ENCODE results near the gene C4orf50.

The C4orf50 gene

DNA sequence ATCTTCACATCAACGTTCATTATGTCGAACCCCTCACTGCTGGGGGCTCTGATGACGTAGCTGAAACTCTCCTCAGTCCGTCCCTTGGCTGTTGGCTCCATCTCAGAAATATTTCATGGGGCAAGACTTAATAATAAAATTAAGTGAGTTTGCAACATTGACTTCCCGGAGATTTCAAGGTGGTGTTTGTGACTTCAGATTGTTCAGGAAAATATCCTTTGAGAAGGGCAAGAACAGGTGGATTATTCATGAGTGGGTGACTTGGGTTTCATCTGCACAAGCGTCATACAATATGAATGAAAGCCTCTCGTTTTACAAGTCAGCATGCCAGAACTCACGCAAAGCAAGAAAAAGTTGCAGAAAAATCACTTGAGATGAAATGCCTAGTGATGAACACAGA, at the start of gene C4orf50:
C4orf50 (minus strand) TSS at position 101 of the 400 bp plus-strand sequence.
- no peak for DNase-seq

DNA sequence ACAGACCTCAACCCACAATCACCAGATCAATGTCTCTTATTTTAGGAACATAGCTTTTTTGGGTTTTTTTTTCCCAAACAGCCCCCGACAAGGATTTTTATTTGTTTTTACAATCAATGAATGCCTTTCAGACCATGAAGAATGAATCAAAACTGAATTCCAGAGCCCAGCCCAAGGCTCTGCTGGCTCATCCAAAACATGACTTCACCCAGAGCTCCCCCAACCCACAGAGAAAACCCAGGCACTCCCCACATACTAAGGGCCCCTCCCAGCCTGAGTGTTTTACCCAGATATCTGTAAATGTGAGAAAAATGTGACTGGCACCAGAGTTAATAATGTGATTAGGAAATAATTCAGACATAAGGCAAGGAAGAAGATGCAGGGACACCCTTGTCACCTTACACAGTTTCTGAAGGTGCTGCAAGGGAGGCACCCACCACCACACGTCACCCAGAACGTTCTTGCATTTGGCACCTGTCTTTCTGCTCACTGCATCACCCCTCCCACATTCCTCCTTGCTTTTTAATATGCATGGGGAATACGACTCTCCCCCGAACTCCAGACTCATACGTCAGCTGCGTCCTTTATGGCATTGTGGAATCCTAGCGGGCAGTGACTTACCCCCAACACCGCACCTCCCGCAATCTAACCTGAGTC, 47.8 kb upstream of the C4orf50 start:
- DNase-seq = no peak

DNA sequence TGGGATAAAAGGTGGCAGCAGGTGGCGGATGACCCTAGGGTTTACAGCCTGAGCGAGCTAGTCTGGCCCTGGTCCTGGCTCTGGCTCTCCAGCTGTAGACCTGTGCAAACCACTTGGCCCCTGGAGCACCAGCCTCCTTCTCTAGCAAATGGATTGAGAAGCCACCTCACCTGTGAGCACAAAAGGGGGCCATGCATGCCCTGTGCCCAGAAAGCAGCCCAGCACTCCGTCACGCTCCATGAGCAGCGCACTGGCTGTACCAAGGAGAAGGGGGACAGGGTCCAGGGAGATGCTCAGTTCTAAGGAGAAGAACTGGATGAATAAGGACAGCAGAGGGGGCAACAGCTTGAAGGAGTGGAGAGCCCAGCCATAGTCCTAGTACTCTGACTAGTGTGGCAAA, 46.9 kb upstream of the C4orf50 start:
- no peak for DNase-seq

DNA sequence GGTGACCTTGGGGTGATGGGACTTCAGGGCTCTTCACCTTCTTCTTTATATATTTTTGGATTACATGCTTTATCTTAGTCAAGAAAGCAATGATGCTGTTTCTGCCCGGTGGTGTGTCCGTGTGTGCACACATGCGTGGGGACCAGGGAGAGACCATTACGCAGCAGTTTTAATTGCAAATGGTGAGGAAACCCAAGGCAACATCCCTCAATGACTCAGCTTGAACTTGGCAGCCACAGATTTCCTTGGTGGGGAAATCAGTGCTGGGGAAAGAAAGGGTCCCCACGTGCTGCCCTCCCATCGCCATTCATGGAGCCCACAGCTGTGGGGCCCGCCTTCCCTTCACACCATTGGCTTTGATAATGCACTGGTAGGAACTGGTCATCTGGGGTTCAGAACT, 46.2 kb upstream of the C4orf50 start:
- no peak for DNase-seq

DNA sequence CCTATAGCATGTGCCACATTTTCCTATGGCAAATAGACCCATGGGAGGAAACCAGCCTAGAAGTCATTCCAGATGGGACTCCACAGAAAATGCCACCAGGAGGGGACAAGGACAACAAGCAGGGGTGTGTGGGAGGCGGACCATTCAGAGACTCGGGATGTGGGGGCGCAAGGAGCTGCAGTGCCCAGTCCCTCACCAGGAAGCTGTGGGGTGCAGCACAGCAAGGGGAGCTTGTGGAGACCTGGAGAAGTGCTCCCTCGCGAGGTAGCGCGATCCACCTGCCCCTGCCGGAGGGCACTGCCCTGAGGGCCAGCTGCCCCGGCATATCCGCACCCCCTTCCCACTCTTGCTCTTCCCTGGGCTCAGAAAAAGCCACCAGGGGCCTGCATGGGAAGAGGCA, 45.5 kb upstream of the C4orf50 start:
- DNase-seq = no peak

DNA sequence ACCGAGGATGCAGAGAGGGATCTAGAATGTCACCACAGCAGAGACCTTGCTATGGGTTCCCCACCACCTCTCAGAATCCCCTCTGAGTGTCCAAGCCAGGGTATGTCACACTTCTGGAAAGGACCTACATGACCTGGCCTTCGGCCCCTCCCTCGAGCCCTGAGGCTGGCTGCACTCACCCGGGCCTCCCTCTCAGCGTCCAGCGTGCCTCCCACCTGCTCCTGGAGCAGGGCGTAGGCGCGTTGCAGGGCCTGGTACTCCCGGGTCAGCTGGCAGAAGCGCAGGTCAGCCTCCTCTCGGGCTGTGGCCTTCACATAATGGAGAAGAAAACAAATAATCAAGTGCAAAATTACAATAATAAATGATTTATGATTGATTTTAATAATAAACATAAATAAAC, 43.9 kb upstream of the C4orf50 start:
- no peak for DNase-seq

DNA sequence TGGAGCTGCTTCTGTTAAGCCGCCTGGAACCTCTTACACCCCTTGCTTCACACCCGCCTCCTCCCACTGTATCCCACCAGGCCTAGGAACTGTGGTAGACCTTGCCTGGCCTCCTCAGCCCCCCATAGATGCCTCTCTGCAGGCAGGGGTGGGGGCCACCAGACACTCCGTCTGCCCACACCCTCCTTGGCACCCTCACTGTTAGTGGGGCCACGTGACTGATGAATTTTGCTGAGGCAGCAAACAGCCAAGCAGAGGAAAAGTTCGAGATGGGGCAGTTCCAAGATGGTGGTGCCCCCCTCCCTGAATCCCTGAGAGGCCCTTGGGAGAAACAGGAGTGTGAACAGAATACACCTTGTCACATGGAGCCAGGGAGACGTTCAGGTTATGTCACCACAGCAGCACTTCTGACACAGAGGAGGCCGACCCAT, 41.2 kb upstream of the C4orf50 start:
- no peak for DNase-seq

DNA sequence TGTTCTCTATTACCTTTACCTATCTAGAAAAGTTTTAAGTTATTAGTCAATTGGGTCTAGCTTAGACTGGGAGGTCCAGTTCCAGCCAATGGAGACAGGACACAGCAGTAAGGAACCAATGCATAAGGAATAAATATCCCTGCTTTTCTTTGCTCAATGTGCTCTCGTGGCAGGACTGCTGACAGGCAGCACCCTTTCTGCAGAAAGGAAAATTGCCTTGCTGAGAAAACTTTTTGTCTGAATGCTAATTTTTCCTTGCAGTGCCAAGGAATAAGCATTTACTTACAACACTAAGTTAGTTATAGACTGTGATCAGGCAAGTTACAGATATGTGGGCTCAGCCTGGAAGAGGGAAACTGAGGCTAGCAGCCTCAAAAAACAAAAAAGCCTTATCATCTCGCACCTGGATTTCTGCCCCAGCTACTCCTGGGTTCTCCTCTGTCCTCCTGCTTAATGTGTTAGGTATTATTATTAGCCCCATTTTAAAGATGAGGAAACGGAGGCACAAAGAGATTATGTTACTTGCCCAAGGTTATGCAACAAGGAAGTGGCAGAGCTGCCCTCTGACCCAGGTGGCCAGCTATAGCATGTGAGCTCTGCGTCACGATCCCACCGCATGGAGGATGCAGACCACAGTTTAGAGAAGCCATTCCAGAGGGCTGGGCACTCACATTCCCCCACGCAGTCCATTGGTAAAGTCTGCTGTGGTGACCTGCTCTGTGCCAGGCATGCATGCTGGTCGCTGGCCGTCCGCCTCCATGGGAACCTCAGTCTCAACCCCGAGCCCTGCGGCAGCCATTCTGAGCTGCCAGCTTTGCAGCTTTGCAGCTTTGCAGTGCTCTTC, 40.5 kb upstream of the C4orf50 start:
- no peak for DNase-seq

DNA sequence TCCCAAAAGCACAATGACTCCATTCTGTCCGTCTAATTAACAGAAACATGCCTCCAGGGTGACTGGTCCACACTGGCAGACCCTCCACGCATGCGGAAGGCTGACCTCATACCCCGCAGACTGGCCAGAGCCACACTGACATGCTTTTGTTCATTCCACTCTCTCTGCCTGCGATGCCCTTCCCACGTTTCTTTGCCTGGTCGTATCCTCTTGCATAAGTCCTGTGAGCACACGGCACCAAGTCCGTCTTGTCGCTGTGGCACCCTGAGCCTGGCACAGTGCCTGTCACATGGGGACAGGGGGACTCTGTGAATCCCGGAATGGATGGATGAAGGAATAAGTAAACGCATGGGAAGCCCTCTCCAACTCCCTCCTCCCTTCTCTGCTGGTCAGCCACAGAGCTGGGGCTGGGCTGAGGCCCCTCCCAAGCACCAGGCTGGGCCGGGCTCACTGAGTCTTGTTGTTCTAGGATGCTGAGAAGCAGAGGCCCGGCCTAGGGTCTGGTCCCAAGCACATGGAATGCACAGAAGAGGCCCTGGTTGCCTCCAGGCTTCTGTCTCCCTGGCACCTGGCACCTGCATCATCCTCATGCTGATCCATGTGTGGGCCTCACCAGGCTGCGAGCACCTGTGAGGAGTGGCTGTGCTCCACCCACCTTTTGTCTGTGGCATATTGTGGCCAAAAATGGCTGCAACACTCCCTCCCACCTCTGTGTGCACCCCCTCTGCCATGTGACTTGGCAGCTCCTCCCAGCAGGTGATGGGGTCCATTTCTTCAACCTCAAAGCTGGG, 38.9 kb upstream of the C4orf50 start:
- DNase-seq = no peak

DNA sequence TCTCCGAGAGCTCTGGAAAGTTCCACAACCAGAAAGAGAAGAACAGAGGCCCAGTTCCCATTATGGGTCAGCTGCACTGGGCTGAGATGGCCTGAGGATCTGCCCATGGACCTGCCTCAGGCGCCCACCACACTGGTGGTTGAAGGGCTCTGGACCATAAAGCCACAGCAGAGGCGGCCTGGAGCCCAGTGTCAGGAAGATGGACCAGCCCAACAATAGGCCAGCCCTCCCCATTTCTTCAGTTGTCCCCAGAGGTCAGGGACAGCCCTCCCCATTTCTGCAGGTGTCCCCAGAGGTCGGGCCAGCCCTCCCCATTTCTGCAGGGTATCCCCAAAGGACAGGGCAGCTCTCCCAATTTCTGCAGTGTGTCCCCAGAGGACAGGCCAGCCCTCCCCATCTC, 37.2 kb upstream of the C4orf50 start:
- no peak for DNase-seq

DNA sequence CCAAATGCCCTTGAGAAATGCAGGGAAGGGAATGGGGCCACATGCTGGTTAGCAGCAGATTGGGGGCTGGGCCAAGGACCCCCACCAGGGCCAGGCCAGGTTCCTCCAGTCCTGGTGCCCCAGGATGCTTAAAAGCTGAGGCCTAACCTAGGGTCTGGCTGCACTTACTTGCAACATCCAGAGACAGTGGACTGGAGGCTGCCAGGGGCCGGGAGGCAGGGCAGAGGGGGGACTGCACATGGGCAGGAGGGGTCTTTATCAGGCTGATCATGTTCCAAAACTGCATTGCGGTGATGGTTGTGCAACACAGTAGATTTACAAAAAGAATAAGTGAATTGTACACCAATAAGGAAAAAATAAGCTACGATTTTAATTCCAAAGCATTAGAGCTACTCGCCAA, 36.8 kb upstream of the C4orf50 start:
- DNase-seq = no peak

DNA sequence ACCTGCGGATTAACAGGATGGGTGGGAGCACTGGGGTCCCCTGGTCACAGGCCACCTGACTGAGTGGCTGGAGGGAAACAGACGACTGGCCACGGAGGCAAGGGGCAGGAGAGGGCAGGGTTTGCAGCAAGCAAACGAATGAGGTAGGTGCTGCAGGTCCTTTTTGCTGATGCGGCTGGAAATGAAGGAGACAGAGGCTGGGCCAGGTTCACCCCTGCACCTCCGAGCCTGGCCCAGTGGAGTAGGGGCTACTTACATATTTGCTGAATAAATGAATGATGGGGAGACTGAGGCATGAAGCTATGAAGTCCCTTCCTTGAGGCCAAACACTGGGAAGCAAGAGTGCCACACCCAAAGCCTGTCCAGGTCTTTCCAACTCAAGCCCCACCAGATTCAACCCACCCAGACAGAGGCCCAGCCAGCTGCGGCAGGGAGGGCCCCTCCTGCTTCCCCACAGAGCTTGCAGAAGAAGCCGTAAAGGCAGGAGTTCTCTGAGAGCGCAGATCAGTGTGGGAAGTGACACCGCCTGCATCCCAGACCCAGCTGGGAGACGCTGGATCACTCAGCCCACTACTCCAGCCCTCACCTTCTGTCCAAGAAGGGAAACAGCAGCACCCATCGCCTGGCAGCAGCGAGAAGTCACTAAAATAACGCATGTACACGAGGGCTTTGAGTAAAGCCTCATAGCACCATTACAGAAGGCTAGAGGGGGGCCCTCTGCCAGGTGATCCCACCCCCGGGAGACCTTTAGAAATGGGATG, 36.1 kb upstream of the C4orf50 start:
- no peak for DNase-seq

DNA sequence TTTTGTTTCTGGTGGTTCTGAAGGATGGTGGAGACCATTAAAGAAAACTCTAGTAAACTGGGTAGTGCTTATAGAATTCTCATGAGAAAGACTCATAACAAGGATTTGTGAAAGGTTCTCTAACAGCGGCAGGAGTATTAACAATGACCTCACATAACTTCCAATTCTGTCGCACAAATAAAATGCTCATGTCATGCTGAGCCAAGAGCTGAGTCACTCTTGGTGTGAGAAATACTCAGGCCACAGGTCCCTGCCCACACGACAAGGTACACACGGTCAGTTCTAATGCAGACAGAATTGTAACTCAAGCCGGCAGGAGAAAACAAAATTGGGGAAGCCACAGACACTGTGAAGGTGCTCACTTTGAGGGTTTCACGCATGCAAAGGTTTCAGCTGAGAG, 34.4 kb upstream of the C4orf50 start:
- no peak for DNase-seq

DNA sequence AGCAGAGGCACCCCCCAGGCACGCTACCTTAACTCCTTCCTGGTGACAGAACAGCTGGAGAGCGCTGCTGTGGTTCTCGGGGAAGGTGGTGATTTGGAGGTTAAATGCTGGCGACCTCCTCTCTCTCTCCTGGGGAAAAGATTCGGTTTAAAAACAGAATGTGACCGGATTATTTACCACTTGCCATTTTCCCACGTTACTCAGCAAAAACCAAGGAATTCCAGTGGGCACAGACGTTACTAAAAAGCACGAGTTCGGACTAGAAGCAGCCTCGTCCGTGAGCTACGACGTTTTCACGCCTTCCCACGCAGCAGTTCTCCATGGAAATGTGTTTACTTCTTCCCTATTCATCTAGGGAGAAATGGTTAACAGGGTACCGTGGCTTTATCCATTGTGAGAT, 32.3 kb upstream of the C4orf50 start:
- DNase-seq = no peak

DNA sequence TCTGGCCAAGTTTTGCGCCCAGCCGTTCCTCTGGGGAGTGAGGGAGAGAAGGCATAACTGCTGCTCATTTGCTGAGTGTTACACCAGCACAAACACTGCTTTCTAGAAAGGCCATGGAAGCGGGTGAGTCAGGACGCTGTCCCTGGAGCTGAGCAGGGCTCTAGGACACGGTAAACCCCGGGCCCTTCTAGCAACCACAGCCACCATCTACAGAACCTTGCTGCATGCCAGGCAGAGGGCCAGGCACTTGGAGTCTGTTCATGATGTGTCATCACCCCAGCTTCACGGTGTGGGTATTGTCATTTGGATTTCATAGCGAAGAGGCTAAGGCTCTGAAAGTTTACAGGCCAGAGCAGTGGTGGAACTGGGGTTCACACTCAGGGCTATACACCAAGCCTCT, 31.8 kb upstream of the C4orf50 start:
- DNase-seq = no peak

DNA sequence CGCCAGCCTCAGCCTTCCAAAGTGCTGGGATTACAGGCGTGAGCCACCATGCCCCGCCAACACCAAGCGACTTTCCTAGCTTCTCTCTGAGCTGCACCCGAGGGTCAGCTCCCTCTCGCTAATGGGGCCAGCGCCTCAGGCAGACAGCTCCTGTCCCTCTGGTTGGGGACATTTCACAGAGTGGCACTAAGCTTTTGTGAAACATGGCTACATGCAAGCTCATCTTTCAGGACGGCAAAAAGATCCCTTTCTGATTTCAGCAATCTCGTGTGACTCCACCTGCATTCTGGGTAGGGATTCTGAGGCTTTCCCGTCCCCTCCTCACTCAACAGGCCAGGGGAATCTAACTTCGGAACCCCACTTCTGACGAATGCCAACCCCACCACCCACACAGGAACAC, 31.0 kb upstream of the C4orf50 start:
- no peak for DNase-seq

DNA sequence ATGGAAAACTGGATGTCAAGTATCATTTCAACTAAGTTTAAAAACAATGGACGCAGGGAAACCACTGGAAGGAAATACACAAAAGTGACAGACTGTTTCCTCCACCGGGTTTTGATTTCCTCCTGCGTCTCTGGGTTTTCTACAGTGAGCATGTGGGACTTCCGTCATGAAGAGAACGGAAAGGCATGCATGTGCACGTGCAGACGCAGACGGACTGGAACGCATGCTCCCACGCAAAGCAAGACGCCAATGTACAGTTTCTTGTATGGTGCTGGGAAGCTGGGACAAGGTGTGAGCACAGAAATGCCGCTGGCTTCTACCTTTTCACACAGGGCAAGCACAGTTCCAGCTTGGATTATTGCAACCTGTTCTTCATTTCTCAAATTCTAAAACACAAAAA, 30.3 kb upstream of the C4orf50 start:
- DNase-seq = no peak

DNA sequence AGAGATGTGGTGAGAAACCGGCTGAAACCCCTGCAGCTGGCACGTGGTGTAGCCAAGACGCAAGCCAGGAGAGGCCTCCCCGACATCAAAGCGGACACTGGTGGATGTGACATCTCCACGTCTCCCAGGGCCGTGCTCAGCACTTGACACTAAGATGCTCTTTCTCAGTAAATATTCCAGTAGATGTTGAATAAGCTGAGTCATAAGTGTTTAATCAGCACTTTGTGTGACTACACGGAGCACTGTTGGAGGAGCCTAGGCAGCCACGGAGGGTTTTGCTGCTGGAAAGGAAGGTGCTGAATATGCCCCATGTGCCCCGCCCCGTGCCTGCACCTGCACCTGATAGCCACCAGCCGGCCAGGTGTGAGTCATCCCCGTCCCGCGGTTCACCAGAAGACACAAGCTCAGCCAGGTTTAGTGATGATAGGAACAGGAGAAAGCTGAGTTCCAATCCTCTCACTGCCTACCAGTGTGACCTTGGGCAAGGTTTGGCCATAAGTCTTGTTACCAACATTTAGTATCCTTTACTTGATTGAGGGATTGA, 29.0 kb upstream of the C4orf50 start:
- no peak for DNase-seq

DNA sequence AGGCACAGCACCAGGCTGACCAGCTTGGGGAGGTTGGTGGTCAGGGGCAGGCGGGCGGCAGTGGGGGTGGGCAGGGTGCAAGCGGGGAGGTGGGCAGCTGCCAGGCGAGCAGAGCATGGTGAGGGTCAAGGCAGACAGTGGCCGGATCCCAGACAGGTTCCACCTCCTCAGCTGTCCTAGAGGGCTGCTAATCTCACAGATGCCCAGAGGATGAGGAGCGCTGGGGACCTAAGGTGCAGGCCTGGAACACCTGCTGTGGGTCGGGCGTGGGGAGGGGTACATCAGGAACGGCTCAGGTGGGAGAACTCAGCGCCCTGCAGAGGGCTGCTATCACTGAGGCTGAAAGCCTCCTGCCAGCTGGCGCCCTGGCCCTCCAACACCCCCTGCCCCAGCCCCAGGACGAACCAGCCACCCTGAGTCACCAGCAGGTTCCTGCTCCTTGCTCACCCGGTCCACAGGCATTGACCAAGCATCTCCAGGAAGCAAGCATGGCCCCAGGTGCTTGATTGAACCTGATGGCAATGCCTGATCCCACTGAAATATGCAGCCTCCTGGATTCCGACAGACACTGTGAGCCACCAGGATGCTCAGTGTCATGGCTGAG, 28.4 kb upstream of the C4orf50 start:
- DNase-seq = no peak

DNA sequence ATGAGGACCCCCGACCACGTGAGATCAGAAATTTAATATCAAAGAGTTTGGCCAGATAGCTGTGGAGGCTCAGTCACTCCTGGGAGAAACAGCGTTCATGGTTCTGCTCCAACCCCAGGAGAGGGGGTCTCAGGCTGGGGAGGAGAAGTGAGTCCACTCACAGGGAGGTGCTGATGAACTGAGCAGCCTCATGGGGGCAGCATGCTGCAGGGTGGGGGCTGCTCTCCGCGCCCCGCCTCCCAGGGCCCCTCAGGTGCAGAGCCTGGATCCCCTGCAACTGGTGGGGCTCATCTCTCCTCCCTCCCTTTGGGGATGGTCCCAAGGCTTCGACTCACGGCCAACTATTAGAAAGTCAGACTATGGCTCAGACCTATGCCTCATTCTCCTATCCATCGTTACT, 26.6 kb upstream of the C4orf50 start:
- DNase-seq = no peak

DNA sequence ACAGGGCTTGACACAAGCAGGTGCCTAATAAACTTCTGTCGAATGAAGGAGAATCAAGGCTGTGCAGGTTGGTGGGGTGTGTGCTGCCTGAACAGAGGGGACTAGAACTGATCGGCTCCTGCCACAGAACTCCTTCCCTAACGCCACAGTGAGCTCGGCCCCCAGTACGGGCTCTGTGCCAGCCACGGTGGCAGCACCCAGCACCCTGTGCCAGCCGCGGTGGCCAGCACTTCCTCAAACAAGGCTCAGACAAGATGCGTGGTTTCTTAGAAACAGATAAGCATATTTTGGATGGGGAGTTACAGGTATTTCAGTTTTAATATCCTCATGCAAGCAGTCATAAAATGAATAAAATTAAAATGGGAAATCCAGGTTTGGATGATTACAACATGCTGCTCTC, 26.0 kb upstream of the C4orf50 start:
- DNase-seq = no peak

DNA sequence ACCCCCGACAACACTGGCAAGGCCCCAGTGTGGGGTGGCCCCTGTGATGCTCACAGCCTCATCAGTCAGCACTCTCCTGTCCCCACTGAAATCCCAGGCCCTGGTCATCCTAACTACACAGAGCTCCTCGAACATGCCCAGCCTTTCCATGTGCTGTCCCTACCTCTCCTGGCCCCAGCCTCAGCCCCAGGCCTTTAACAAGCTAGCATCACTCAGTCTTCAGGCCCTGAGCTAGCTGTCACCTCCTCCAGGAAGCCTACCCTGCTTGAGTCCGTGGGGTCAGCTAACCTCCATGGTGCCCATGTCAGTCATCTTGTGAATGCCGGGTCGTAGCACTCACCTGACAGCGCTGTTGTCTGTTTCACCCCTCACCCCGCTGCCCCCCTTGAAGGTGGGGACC, 25.6 kb upstream of the C4orf50 start:
- DNase-seq = no peak
